Measurements from ENCODE around the gene DNALI1. TPM values are rescaled to one million over a fixed set of nuclear protein-coding genes. Genes with fewer than 3 reads are reported as not detected.

DNALI1 gene
- total RNA-seq (2021) (6.3 and 11.8 TPM in 2 replicates), Bru-seq, nascent RNA (percentile 51 among the genes with signal in this experiment), BruChase-seq, experiment 1, labeled RNA remaining after a 2-hour chase (percentile 54 among the genes with signal in this experiment), BruChase-seq, experiment 2, labeled RNA remaining after a 6-hour chase (percentile 48 among the genes with signal in this experiment)
- long read RNA-seq, transcript DNALI1-201 (6 exons, 2,649 nt): major isoform, 7 of 11 reads
- long read RNA-seq, partial matches to known transcripts: 0 of 11 reads
- long read RNA-seq, other reads (novel, unspliced or antisense): 1 of 11 reads

DNA sequence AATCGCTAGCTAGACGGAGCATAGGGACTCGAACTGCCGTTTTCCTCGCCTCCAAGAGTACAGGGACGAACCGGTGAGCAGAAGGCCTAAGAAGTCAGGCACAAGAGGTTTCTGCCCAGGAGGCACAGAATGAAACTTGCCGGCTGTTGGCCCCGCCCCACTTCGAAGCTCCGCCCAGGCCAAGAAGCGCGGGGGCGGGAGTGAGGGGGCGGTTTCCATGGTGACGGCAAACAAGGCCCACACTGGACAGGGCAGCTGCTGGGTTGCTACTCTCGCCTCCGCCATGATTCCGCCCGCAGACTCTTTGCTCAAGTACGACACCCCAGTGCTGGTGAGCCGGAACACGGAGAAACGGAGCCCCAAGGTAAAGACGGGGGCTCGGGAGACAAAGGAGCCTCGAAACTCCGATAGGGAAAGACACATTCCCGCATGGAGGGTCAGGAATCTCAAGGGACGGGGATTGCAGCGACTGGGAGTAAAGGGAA lies at the start of gene DNALI1:
Gene DNALI1 (plus strand): TSS at position 229 of the 485 bp plus-strand sequence. CDS start 55 bp downstream, at position 284.
- H3K27me3 ChIP-seq (replicated peaks; ENCODE audit: insufficient read depth, low read depth, low read length, poor library complexity): no peaks in the 10 kb centered on the region
- peaks cover 9% of the 10 kb centered on the region for H3K4me1 ChIP-seq (ENCODE audit: insufficient read depth, low read length, poor library complexity, severe bottlenecking)
- DNase-seq (ENCODE audit: low spot score): peak; percentile 82
- ChIA-PET CTCF (no interaction called here), POLR2A (ENCODE audit: low non-redundant PET) (interaction anchor here (0.6 kb wide), 2 partner anchors 9 to 1000 kb away, joined by 3 read pairs; no protein-coding TSS in a partner anchor)
- TF ChIP-seq, protein P1, sequence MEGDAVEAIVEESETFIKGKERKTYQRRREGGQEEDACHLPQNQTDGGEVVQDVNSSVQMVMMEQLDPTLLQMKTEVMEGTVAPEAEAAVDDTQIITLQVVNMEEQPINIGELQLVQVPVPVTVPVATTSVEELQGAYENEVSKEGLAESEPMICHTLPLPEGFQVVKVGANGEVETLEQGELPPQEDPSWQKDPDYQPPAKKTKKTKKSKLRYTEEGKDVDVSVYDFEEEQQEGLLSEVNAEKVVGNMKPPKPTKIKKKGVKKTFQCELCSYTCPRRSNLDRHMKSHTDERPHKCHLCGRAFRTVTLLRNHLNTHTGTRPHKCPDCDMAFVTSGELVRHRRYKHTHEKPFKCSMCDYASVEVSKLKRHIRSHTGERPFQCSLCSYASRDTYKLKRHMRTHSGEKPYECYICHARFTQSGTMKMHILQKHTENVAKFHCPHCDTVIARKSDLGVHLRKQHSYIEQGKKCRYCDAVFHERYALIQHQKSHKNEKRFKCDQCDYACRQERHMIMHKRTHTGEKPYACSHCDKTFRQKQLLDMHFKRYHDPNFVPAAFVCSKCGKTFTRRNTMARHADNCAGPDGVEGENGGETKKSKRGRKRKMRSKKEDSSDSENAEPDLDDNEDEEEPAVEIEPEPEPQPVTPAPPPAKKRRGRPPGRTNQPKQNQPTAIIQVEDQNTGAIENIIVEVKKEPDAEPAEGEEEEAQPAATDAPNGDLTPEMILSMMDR (conservative IDR thresholded peaks at IDR 0.05; ENCODE audit: low read depth, low read length): no peak
- no peak for TF ChIP-seq EZH2 (IDR thresholded peaks at IDR 0.05; ENCODE audit: borderline replicate concordance, low read depth, low read length, poor library complexity, severe bottlenecking)
- peaks cover 3% of the 10 kb centered on the region for H3K36me3 ChIP-seq (ENCODE audit: insufficient read depth, low read length, poor library complexity, severe bottlenecking)
- BruUV-seq (replicated peaks): no TSS peak
- intact Hi-C loops (cut with micrococcal nuclease; ENCODE audit: unreplicated experiment): no loop called here
- no peak within 1 kb of the TSS for H3K27ac ChIP-seq (ENCODE audit: low read depth, low read length, poor library complexity, severe bottlenecking)
- H3K9me3 ChIP-seq (ENCODE audit: low read depth, low read length, poor library complexity, severe bottlenecking): peaks cover 6% of the 10 kb centered on the region
- peak within 1 kb of the TSS; percentile 27 for H3K4me3 ChIP-seq (ENCODE audit: low read depth, low read length, poor library complexity, severe bottlenecking)

DNA sequence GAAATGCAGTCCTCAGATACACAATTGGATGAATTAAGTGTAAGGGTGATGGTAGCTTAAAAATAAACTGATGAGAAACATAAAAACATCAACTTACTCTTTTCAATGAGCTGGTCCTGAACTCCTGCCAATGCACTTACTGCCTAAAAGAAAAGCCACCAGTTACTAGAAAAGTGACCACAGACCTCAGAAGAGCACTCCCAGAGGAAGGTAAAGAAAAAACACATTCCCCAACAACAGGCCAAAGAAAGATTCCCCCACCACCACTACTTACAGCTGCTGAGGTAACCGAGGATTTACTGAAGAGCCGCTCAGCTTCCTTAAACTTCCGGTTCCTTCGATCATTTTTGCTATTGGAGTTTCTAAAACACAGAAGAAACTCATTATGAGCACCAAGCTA lies 47.6 kb upstream of the DNALI1 start:
- Histone ChIP-seq H3K36me3 (ENCODE audit: insufficient read depth, low read length, poor library complexity, severe bottlenecking) (peaks cover 65% of the 10 kb centered on the region), H3K27me3 (replicated peaks; ENCODE audit: insufficient read depth, low read depth, low read length, poor library complexity) (no peaks in the 10 kb centered on the region), H3K9me3 (ENCODE audit: low read depth, low read length, poor library complexity, severe bottlenecking) (no peaks in the 10 kb centered on the region), H3K4me1 (ENCODE audit: insufficient read depth, low read length, poor library complexity, severe bottlenecking) (no peaks in the 10 kb centered on the region), H3K4me3 (ENCODE audit: low read depth, low read length, poor library complexity, severe bottlenecking) (no peak overlapping the region), H3K27ac (ENCODE audit: low read depth, low read length, poor library complexity, severe bottlenecking) (no peak overlapping the region)
- TF ChIP-seq, protein P1 (conservative IDR thresholded peaks at IDR 0.05; ENCODE audit: low read depth, low read length): peak; percentile 32; the same call in 1 of the 2 replicates
- no peak for TF ChIP-seq EZH2 (IDR thresholded peaks at IDR 0.05; ENCODE audit: borderline replicate concordance, low read depth, low read length, poor library complexity, severe bottlenecking)
- intact Hi-C loops (cut with micrococcal nuclease; ENCODE audit: unreplicated experiment): no loop called here
- ChIA-PET CTCF (interaction anchor here (0.8 kb wide), 1 partner anchor 37 kb away, joined by 3 read pairs; no protein-coding TSS in a partner anchor), POLR2A (ENCODE audit: low non-redundant PET) (no interaction called here)
- DNase-seq (ENCODE audit: low spot score): peak; percentile 33
- no TSS peak for BruUV-seq (replicated peaks)

DNA sequence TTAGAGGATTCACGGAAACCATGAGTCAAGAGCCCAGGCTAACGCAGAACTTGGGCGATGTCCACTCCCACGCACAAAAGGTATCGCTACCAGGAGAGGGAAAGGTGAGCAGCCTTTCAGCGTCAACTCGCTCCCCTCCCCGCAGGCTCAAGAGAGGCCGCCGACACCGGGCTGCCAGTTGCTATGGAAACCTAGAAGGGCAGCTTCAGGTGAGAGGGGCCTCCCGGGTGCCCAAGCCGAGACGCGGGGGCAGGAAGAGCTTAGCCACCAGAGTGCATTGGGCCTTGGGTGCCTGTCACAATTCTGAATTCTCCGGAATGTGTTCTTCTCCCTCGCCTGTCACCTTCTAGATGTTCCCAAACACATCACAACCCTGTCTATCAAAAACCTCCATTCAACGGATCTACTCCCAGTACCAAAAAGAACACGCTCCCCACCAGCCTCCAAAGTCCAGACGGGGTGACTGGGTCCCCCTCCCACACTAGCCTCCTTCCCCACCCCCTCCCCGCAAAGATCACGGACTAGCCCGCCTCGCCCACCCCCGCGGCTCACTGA lies 42.9 kb upstream of the DNALI1 start:
- H3K4me1 ChIP-seq (ENCODE audit: insufficient read depth, low read length, poor library complexity, severe bottlenecking): no peaks in the 10 kb centered on the region
- no peaks in the 10 kb centered on the region for H3K27me3 ChIP-seq (replicated peaks; ENCODE audit: insufficient read depth, low read depth, low read length, poor library complexity)
- ChIA-PET POLR2A (ENCODE audit: low non-redundant PET) (interaction anchor here (0.6 to 0.7 kb wide), 3 partner anchors 65 to 660 kb away, joined by 3 to 15 read pairs (median 7); no protein-coding TSS in a partner anchor), CTCF (interaction anchor here (0.5 to 1.2 kb wide), 7 partner anchors 11 to 1512 kb away, joined by 3 to 19 read pairs (median 4); partner anchors contain the start of gene NDUFS5)
- H3K27ac ChIP-seq (ENCODE audit: low read depth, low read length, poor library complexity, severe bottlenecking): peak overlapping the region; percentile 92
- peak overlapping the region; percentile 99 for H3K4me3 ChIP-seq (ENCODE audit: low read depth, low read length, poor library complexity, severe bottlenecking)
- no peaks in the 10 kb centered on the region for H3K9me3 ChIP-seq (ENCODE audit: low read depth, low read length, poor library complexity, severe bottlenecking)
- intact Hi-C loops (cut with micrococcal nuclease; ENCODE audit: unreplicated experiment): no loop called here
- peaks cover 29% of the 10 kb centered on the region for H3K36me3 ChIP-seq (ENCODE audit: insufficient read depth, low read length, poor library complexity, severe bottlenecking)
- DNase-seq (ENCODE audit: low spot score): peak; percentile 17
- BruUV-seq (replicated peaks): no TSS peak
- no peak for TF ChIP-seq EZH2 (IDR thresholded peaks at IDR 0.05; ENCODE audit: borderline replicate concordance, low read depth, low read length, poor library complexity, severe bottlenecking)
- TF ChIP-seq, protein P1 (conservative IDR thresholded peaks at IDR 0.05; ENCODE audit: low read depth, low read length): no peak

All from A673 (cell line).